HepG2 (cell line): Measurements from ENCODE around the gene ZNF138. TPM values are rescaled to one million over a fixed set of nuclear protein-coding genes. Genes with fewer than 3 reads are reported as not detected.

Experiments used
- polyA plus RNA-seq, 8 experiments: library from polyadenylated mRNA; depleted of rRNA in 3 of 8; stranded (reverse) in 7 of 8; unstranded in 1 of 8; fragments of >200 nt; fragmentation: Illumina TruSeq in 4 of 8; extraction: Trizol in 4 of 8; gene quantifications; 2 replicates each; pipeline versions ENCODE4 v1.2.1 to v1.2.3, GENCODE V29; 2011 to 2016; ENCODE audit warnings: low read depth in 4 of 8, missing spikeins in 1 of 8, mixed read lengths in 1 of 8; ENCODE audit not compliant: insufficient read depth in 1 of 8
- total RNA-seq, 5 experiments: library from RNA; depleted of rRNA; stranded (reverse); fragments of >200 nt; fragmentation: Illumina TruSeq; extraction: Trizol; gene quantifications; 2 replicates each; pipeline ENCODE4 v1.2.3, GENCODE V29; 2016; ENCODE audit warnings: low read depth in 1 of 5

ZNF138 gene
- total and polyA plus RNA-seq, 2 of the 13 experiments (the other 11 are each of a cell fraction or from before 2014, with no cell fraction given): 2.7 to 5.8 TPM

Other genes starting within 250 kb of the ZNF138 start
- gene ZNF680, start 231.4 kb upstream of the ZNF138 start, total RNA-seq (2016; rRNA removed; fragmentation: Illumina TruSeq; extraction: Trizol): 12.4 and 14.5 TPM in 2 replicates
- gene ZNF680, start 231.4 kb upstream of the ZNF138 start, polyA plus RNA-seq (2011; rRNA removed): 1.4 and 2.1 TPM in 2 replicates
- 5.4 and 9.4 TPM in 2 replicates for gene ZNF107, start 128.3 kb upstream of the ZNF138 start, total RNA-seq (2016; rRNA removed; fragmentation: Illumina TruSeq; extraction: Trizol)
- 1.6 and 2.5 TPM in 2 replicates for gene ZNF107, start 128.3 kb upstream of the ZNF138 start, polyA plus RNA-seq (2011; rRNA removed)
- gene ZNF273, start 108.8 kb downstream of the ZNF138 start, total RNA-seq (2016; rRNA removed; fragmentation: Illumina TruSeq; extraction: Trizol): 5.8 and 6.8 TPM in 2 replicates
- 0.90 and 1.7 TPM in 2 replicates for gene ZNF273, start 108.8 kb downstream of the ZNF138 start, polyA plus RNA-seq (2011; rRNA removed)
- gene ZNF117, start 196.6 kb downstream of the ZNF138 start, total RNA-seq (2016; rRNA removed; fragmentation: Illumina TruSeq; extraction: Trizol): 3.9 and 6.6 TPM in 2 replicates
- gene ZNF117, start 196.6 kb downstream of the ZNF138 start, polyA plus RNA-seq (2011; rRNA removed): 20.0 and 20.4 TPM in 2 replicates
- 12.0 and 20.4 TPM in 2 replicates for gene ERV3-1, start 212.3 kb downstream of the ZNF138 start, total RNA-seq (2016; rRNA removed; fragmentation: Illumina TruSeq; extraction: Trizol)
- gene ERV3-1, start 212.3 kb downstream of the ZNF138 start, polyA plus RNA-seq (2011; rRNA removed): 86.3 and 91.5 TPM in 2 replicates